WTC11 (cell line): ENCODE measurements around the gene RTP1. TPM values are rescaled to one million over a fixed set of nuclear protein-coding genes. Genes with fewer than 3 reads are reported as not detected.

Experiments
- ATAC-seq: fragments of 200-7000 bp; cut with Tn5 transposase; 2 replicates; pipeline ENCODE4 v1.10.0; 2021; ENCODE audit warnings: mild to moderate bottlenecking, moderate library complexity
- CTCF ChIA-PET: fragments of 300-600 bp; sonication (Branson Sonifier 250); formaldehyde crosslinking; loops from one replicate; lab custom pipeline; 2021; ENCODE audit warnings: antibody characterized with exemption; lab: Charles Lee
- POLR2A ChIA-PET: fragments of 350-600 bp; sonication (Branson Sonifier 250); formaldehyde crosslinking; loops from one replicate; lab custom pipeline; 2021; ENCODE audit warnings: antibody characterized with exemption; lab: Charles Lee
- DNase-seq: peaks from one replicate; pipeline ENCODE4 v3.0.0; 2021; ENCODE audit warnings: low spot score
- H3K27ac Mint-ChIP-seq: 2 replicates; pipeline ENCODE4 v1.8.0; 2021; ENCODE audit warnings: mixed read lengths
- H3K27me3 Mint-ChIP-seq: 2 replicates; pipeline ENCODE4 v1.8.0; 2021; ENCODE audit warnings: low read depth, mild to moderate bottlenecking, moderate library complexity, mixed read lengths
- H3K36me3 Mint-ChIP-seq: 2 replicates; pipeline ENCODE4 v1.8.0; 2021; ENCODE audit warnings: mixed read lengths
- H3K4me1 Mint-ChIP-seq: 2 replicates; pipeline ENCODE4 v1.8.0; 2022; ENCODE audit warnings: mixed read lengths
- H3K4me3 Mint-ChIP-seq: 2 replicates; pipeline ENCODE4 v1.8.0; 2021; ENCODE audit warnings: mild to moderate bottlenecking, moderate library complexity, mixed read lengths
- H3K9me3 Mint-ChIP-seq: 2 replicates; pipeline ENCODE4 v1.8.0; 2021; ENCODE audit warnings: mixed read lengths
- ATF1 ChIP-seq: sonication (generic); formaldehyde crosslinking; IDR thresholded peaks from 2 replicates; pipeline ENCODE4 v1.8.1; 2023; ENCODE audit warnings: mild to moderate bottlenecking, moderate library complexity, missing genetic modification reagents
- ETV6 ChIP-seq: sonication (generic); formaldehyde crosslinking; IDR thresholded peaks from 2 replicates; pipeline ENCODE4 v1.8.1; 2022; ENCODE audit warnings: mild to moderate bottlenecking, missing genetic modification reagents
- FOXJ3 ChIP-seq: sonication (generic); formaldehyde crosslinking; IDR thresholded peaks from 2 replicates; pipeline ENCODE4 v1.9.0; 2021; ENCODE audit warnings: missing genetic modification reagents, mild to moderate bottlenecking, borderline replicate concordance
- FOXK1 ChIP-seq: sonication (generic); formaldehyde crosslinking; IDR thresholded peaks from 2 replicates; pipeline ENCODE4 v1.8.0; 2022; ENCODE audit warnings: mild to moderate bottlenecking, moderate library complexity, missing genetic modification reagents
- JAZF1 ChIP-seq: fragments of 250-450 bp; sonication (Bioruptor Pico); IDR thresholded peaks from 2 replicates; pipeline ENCODE4 v1.9.0; 2021; ENCODE audit warnings: moderate library complexity, mild to moderate bottlenecking, inconsistent platforms
- NFATC4 ChIP-seq: fragments of 250-450 bp; sonication (Bioruptor Pico); IDR thresholded peaks from 2 replicates; pipeline ENCODE4 v1.9.0; 2021; ENCODE audit warnings: mild to moderate bottlenecking
- SMAD4 ChIP-seq: sonication (generic); formaldehyde crosslinking; IDR thresholded peaks from 2 replicates; pipeline ENCODE4 v1.8.0; 2022; ENCODE audit warnings: mild to moderate bottlenecking, missing genetic modification reagents
- SP1 ChIP-seq: sonication (generic); formaldehyde crosslinking; conservative IDR thresholded peaks from 2 replicates; pipeline ENCODE4 v1.8.1; 2022; ENCODE audit warnings: missing genetic modification reagents
- TCF7 ChIP-seq: sonication (generic); formaldehyde crosslinking; IDR thresholded peaks from 2 replicates; pipeline ENCODE4 v1.8.0; 2022; ENCODE audit warnings: mild to moderate bottlenecking, low read depth, missing genetic modification reagents, moderate library complexity
- TEAD1 ChIP-seq: sonication (generic); formaldehyde crosslinking; IDR thresholded peaks from 2 replicates; pipeline ENCODE4 v1.8.0; 2022; ENCODE audit warnings: mild to moderate bottlenecking, missing genetic modification reagents
- TP53 ChIP-seq: sonication (generic); formaldehyde crosslinking; IDR thresholded peaks from 2 replicates; pipeline ENCODE4 v1.8.1; 2023; ENCODE audit warnings: mild to moderate bottlenecking, missing genetic modification reagents
- ZNF232 ChIP-seq: sonication (generic); formaldehyde crosslinking; IDR thresholded peaks from 2 replicates; pipeline ENCODE4 v1.8.0; 2022; ENCODE audit warnings: mild to moderate bottlenecking, missing genetic modification reagents
- ZNF671 ChIP-seq: fragments of 250-450 bp; sonication (Bioruptor Pico); IDR thresholded peaks from 2 replicates; pipeline ENCODE4 v1.8.0; 2021; ENCODE audit warnings: mild to moderate bottlenecking
- total RNA-seq: library from RNA; stranded (reverse); gene quantifications from 3 replicates; pipeline ENCODE4 v1.2.3, GENCODE V29; 2021
- TF ChIP-seq, protein P1 (sequence below): sonication (generic); formaldehyde crosslinking; IDR thresholded peaks from 2 replicates; pipeline ENCODE4 v1.8.1; 2023; ENCODE audit warnings: mild to moderate bottlenecking, moderate library complexity, missing genetic modification reagents
- TF ChIP-seq, protein P2 (sequence below): fragments of 250-450 bp; sonication (Bioruptor Pico); conservative IDR thresholded peaks from 2 replicates; pipeline ENCODE4 v1.9.0; 2021; ENCODE audit warnings: mild to moderate bottlenecking
- TF ChIP-seq, protein P3 (sequence below): fragments of 250-450 bp; sonication (Bioruptor Pico); IDR thresholded peaks from 2 replicates; pipeline ENCODE4 v1.9.0; 2021; ENCODE audit warnings: moderate library complexity, mild to moderate bottlenecking, inconsistent platforms, borderline replicate concordance
- TF ChIP-seq, protein P4 (sequence below): sonication (generic); formaldehyde crosslinking; IDR thresholded peaks from 2 replicates; pipeline ENCODE4 v1.8.1; 2023; ENCODE audit warnings: mild to moderate bottlenecking, missing genetic modification reagents, borderline replicate concordance
- TF ChIP-seq, protein P5 (sequence below): sonication (generic); formaldehyde crosslinking; IDR thresholded peaks from 2 replicates; pipeline ENCODE4 v1.8.0; 2022; ENCODE audit warnings: mild to moderate bottlenecking, missing genetic modification reagents

RTP1 gene
- total RNA-seq, 1 experiment from 2014 or later: 5.6 TPM

DNA sequence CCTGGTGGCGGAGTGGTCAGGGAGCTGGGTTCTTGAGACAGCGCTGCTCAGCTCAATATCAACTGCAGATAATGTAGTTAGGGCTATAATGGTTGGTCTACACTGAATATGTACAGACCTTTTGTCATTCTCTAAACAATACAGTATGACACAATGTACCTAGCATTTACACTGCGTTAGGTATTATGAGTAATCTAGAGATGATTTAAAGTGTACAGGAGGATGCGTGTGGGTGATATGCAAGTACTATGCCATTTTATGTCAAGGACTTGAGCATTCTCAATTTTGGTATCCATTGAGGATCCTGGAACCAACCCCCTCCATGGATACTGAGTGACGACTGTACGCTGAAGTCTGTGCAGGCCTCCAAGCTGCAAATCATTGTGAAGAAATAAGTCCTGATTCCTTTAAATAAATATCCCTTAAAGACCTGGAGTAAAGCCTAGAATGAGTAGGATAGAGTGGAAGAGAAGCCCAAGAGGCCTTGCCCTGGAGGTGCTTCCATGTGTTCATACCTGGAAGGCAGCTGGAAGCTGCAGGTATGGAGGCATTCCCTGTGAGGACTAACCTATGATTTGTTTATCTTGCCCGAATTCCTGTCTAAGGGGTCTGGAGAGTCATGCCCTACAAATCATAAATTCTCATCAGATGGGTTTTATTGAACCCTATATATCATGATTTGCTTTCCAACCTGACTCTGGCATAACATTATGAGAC, 15.7 kb upstream of the RTP1 start:
- CTCF ChIA-PET: interaction anchor here (0.6 to 3.6 kb wide), 5 partner anchors 17 to 1340 kb away, joined by 3 to 13 read pairs (median 3); partner anchors contain the start of gene RPL39L
- Mint-ChIP-seq H3K9me3 (no peaks in the 10 kb centered on the region), H3K36me3 (peaks cover 41% of the 10 kb centered on the region)
- TF ChIP-seq SP1: no peak
- no peak for TF ChIP-seq ATF1 (CRISPR knock-in tag)
- 0 out of 2 replicates have a peak, but pooled peaks have one; percentile 8 for TF ChIP-seq NFATC4
- TF ChIP-seq, protein P1, sequence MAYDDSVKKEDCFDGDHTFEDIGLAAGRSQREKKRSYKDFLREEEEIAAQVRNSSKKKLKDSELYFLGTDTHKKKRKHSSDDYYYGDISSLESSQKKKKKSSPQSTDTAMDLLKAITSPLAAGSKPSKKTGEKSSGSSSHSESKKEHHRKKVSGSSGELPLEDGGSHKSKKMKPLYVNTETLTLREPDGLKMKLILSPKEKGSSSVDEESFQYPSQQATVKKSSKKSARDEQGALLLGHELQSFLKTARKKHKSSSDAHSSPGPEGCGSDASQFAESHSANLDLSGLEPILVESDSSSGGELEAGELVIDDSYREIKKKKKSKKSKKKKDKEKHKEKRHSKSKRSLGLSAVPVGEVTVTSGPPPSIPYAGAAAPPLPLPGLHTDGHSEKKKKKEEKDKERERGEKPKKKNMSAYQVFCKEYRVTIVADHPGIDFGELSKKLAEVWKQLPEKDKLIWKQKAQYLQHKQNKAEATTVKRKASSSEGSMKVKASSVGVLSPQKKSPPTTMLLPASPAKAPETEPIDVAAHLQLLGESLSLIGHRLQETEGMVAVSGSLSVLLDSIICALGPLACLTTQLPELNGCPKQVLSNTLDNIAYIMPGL: no peak
- TF ChIP-seq, protein P2, sequence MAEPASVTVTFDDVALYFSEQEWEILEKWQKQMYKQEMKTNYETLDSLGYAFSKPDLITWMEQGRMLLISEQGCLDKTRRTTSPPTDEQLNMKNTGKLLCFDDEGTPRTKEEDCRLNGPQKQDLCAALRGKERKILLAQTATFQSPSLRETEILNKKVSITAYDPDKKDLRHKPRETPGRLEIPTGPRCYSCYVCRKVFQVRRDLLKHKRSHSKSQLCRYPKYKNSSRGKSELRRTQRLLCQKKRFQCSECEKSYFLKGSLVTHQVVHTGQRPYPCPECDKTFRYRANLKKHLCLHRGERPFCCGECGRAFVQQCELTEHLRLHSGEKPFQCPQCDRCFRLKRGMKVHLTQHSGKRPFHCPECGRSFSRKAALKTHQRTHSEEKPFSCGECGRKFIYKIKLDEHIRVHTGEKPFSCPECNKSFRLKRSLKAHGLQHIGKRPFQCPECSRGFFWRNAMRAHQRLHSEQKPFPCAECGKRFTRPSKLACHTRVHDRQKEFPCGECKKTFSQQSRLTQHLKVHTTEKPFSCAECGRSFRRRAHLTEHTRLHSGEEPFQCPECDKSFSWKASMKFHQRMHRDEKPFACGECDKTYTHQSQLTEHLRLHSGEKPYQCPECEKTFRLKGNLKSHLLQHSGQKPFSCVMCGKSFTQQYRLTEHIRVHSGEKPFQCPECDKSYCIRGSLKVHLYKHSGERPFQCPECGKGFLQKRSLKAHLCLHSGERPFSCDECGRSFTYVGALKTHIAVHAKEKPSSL (CRISPR knock-in tag): peak; percentile 60; the same call in 1 of the 2 replicates
- no peak for TF ChIP-seq FOXJ3 (CRISPR knock-in tag)
- 0 out of 2 replicates have a peak, but pooled peaks have one; percentile 11 for TF ChIP-seq FOXK1 (CRISPR knock-in tag)
- TF ChIP-seq TCF7: no peak
- TF ChIP-seq ETV6 (CRISPR knock-in tag): no peak
- no peak for TF ChIP-seq JAZF1 (CRISPR knock-in tag)
- TF ChIP-seq, protein P3, sequence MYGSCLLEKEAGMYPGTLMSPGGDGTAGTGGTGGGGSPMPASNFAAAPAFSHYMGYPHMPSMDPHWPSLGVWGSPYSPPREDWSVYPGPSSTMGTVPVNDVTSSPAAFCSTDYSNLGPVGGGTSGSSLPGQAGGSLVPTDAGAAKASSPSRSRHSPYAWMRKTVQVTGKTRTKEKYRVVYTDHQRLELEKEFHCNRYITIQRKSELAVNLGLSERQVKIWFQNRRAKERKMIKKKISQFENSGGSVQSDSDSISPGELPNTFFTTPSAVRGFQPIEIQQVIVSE (CRISPR knock-in tag): no peak
- no peak for TF ChIP-seq ZNF671
- TF ChIP-seq, all 79 proteins: peak for 3
- Mint-ChIP-seq H3K4me1 (peaks cover 64% of the 10 kb centered on the region), H3K4me3 (peak overlapping the region; percentile 99), H3K27me3 (no peaks in the 10 kb centered on the region), H3K27ac (peak overlapping the region; percentile 99)
- ATAC-seq: peak; percentile 31
- no peak for DNase-seq
- POLR2A ChIA-PET: interaction anchor here (1.1 kb wide), 1 partner anchor 17 kb away, joined by 3 read pairs; no protein-coding TSS in a partner anchor

DNA sequence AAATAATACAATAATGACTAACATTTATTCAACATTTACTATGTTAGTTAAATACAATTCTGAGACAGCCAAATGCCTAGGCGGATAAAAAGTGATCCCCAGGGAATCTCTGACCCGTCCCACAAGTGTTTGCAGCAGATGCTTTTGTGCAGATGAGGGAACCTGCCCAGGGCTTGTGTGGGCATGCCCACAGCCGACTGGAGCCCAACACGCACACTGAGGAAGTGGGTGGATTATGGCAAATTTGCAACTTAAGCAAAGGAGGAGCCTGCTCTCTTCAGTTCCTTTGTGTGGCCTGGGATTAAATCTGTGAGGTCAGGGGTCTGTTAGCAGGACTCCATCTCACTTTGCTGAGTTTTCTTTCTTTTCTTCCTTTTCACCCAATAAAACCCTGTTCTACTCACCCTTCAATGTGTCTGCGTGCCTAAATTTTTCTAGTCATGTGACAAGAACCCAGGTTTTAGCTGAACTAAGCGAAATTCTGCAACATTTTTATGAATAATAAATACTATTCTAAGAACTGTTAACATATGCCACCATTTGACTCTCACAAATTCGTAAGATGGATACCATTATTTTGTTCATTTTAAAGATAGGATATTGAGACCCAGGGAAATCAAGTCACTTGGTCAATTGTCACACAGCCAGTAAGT, 13.9 kb upstream of the RTP1 start:
- TF ChIP-seq, protein P4, sequence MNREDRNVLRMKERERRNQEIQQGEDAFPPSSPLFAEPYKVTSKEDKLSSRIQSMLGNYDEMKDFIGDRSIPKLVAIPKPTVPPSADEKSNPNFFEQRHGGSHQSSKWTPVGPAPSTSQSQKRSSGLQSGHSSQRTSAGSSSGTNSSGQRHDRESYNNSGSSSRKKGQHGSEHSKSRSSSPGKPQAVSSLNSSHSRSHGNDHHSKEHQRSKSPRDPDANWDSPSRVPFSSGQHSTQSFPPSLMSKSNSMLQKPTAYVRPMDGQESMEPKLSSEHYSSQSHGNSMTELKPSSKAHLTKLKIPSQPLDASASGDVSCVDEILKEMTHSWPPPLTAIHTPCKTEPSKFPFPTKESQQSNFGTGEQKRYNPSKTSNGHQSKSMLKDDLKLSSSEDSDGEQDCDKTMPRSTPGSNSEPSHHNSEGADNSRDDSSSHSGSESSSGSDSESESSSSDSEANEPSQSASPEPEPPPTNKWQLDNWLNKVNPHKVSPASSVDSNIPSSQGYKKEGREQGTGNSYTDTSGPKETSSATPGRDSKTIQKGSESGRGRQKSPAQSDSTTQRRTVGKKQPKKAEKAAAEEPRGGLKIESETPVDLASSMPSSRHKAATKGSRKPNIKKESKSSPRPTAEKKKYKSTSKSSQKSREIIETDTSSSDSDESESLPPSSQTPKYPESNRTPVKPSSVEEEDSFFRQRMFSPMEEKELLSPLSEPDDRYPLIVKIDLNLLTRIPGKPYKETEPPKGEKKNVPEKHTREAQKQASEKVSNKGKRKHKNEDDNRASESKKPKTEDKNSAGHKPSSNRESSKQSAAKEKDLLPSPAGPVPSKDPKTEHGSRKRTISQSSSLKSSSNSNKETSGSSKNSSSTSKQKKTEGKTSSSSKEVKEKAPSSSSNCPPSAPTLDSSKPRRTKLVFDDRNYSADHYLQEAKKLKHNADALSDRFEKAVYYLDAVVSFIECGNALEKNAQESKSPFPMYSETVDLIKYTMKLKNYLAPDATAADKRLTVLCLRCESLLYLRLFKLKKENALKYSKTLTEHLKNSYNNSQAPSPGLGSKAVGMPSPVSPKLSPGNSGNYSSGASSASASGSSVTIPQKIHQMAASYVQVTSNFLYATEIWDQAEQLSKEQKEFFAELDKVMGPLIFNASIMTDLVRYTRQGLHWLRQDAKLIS (CRISPR knock-in tag): peak; percentile 65; the same call in 1 of the 2 replicates
- TF ChIP-seq TEAD1 (CRISPR knock-in tag) (peak; percentile 29; the same call in 1 of the 2 replicates), ZNF232 (no peak), ETV6 (CRISPR knock-in tag) (0 out of 2 replicates have a peak, but pooled peaks have one; percentile 48), SMAD4 (CRISPR knock-in tag) (no peak), TP53 (CRISPR knock-in tag) (peak; percentile 97)
- TF ChIP-seq, protein P5, sequence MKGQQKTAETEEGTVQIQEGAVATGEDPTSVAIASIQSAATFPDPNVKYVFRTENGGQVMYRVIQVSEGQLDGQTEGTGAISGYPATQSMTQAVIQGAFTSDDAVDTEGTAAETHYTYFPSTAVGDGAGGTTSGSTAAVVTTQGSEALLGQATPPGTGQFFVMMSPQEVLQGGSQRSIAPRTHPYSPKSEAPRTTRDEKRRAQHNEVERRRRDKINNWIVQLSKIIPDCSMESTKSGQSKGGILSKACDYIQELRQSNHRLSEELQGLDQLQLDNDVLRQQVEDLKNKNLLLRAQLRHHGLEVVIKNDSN: peak; percentile 20; the same call in 1 of the 2 replicates
- TF ChIP-seq, protein P2 (CRISPR knock-in tag): 0 out of 2 replicates have a peak, but pooled peaks have one; percentile 7
- DNase-seq: no peak
- Mint-ChIP-seq H3K4me3 (peak overlapping the region; percentile 8; the same call in 1 of the 2 replicates), H3K36me3 (peaks cover 31% of the 10 kb centered on the region), H3K27ac (peak overlapping the region; percentile 99), H3K27me3 (no peaks in the 10 kb centered on the region), H3K4me1 (peaks cover 72% of the 10 kb centered on the region), H3K9me3 (peaks cover 8% of the 10 kb centered on the region)
- no peak for ATAC-seq
- CTCF ChIA-PET: interaction anchor here (1.7 to 3.6 kb wide), 3 partner anchors 18 to 135 kb away, joined by 4 to 13 read pairs (median 10); partner anchors contain the start of gene RPL39L
- POLR2A ChIA-PET: no interaction called here
